Measurements from ENCODE around the gene DNAJA3. TPM values are rescaled to one million over a fixed set of nuclear protein-coding genes. Genes with fewer than 3 reads are reported as not detected.
A peak's percentile ranks its signal among the peaks of the same experiment; 100 is the strongest.

DNAJA3 gene
- total and polyA plus RNA-seq, 12 donors: 29.0 to 76.7 (median 71.4) TPM

- H3K9me3 ChIP-seq: no peaks in the 10 kb centered on the region
- no peak for TF ChIP-seq CTCF (IDR thresholded peaks at IDR 0.05)
- 16 to 27% methylated on average over 3 of the region's 3 CpGs for WGBS, 2 donors
- H3K27ac ChIP-seq: peak overlapping the region; percentile 46 to 83 (median 72)
- intact Hi-C loops (cut with DNase I): loop anchor here in 1 of 10 donors (10.0 kb wide), 1 partner anchor 455 kb away; the partner anchor contains the start of gene SEC14L5
- peaks cover 6 to 76% (median 48%) of the 10 kb centered on the region in 9 donors for H3K4me1 ChIP-seq
- H3K36me3 ChIP-seq: peaks cover 0 to 33% (median 3%) of the 10 kb centered on the region in 9 donors
- H3K4me3 ChIP-seq: peak overlapping the region in 3 of 10 donors; percentile 14 to 17 (median 17)
- ATAC-seq (peak; percentile 79 to 89 (median 84)), DNase-seq (no peak)
- H3K27me3 ChIP-seq: no peaks in the 10 kb centered on the region
Measured at GRCh38 chr16:4500272-4500671, 74.6 kb downstream of the DNAJA3 start.

- 16 to 26% methylated on average over 5 of the region's 5 CpGs for WGBS, 2 donors
- no peak for DNase-seq
- ATAC-seq: peak in 7 of 8 donors; percentile 13 to 72 (median 53)
- Histone ChIP-seq H3K27ac (peak overlapping the region; percentile 46 to 83 (median 72)), H3K4me1 (peaks cover 6 to 76% (median 48%) of the 10 kb centered on the region in 9 donors), H3K36me3 (peaks cover 0 to 40% (median 3%) of the 10 kb centered on the region in 9 donors), H3K27me3 (no peaks in the 10 kb centered on the region), H3K4me3 (peak overlapping the region in 3 of 10 donors; percentile 14 to 17 (median 17)), H3K9me3 (no peaks in the 10 kb centered on the region)
- TF ChIP-seq CTCF (IDR thresholded peaks at IDR 0.05): no peak
- intact Hi-C loops (cut with DNase I): loop anchor here in 1 of 10 donors (10.0 kb wide), 1 partner anchor 454 kb away; the partner anchor contains the start of gene SEC14L5
Measured at GRCh38 chr16:4501071-4501478, 75.4 kb downstream of the DNAJA3 start.

- 81 to 82% methylated on average over 13 of the region's 13 CpGs for WGBS, 2 donors
- no peaks in the 10 kb centered on the region for H3K9me3 ChIP-seq
- intact Hi-C loops (cut with DNase I): loop anchor here in 7 of 10 donors (1.0 to 10.0 kb wide), 5 partner anchors 42 to 449 kb away; partner anchors contain the start of gene SEC14L5 (in 1 of the 7)
- DNase-seq (no peak), ATAC-seq (peak in 1 of 8 donors; percentile 15)
- H3K4me3 ChIP-seq: peak overlapping the region in 1 of 10 donors; percentile 16
- H3K27ac ChIP-seq: peak overlapping the region in 4 of 10 donors; percentile 3 to 93 (median 27)
- peaks cover 5 to 56% (median 26%) of the 10 kb centered on the region in 9 donors for H3K36me3 ChIP-seq
- no peak for TF ChIP-seq CTCF (IDR thresholded peaks at IDR 0.05)
- peaks cover 3 to 64% (median 40%) of the 10 kb centered on the region in 9 donors for H3K4me1 ChIP-seq
- H3K27me3 ChIP-seq: no peaks in the 10 kb centered on the region
Measured at GRCh38 chr16:4505356-4506147, 79.9 kb downstream of the DNAJA3 start.

Other genes starting within 250 kb of the DNAJA3 start
- gene SRL, start 183.8 kb upstream of the DNAJA3 start, total RNA-seq: 100 to 1,000 TPM; 443 to 587 (median 486) TPM
- gene SRL, start 183.8 kb upstream of the DNAJA3 start, polyA plus RNA-seq: 100 to 1,000 TPM; 161 to 224 TPM
- gene TFAP4, start 152.8 kb upstream of the DNAJA3 start, total RNA-seq: 1 to 10 TPM; 1.8 to 6.6 (median 3.1) TPM
- gene TFAP4, start 152.8 kb upstream of the DNAJA3 start, polyA plus RNA-seq: 1 to 10 TPM; 2.0 to 4.6 TPM
- 10 to 100 TPM in 8 of 10 donors, 1 to 10 TPM in 2; 9.0 to 16.9 (median 14.9) TPM for gene GLIS2, start 109.8 kb upstream of the DNAJA3 start, total RNA-seq
- gene GLIS2, start 109.8 kb upstream of the DNAJA3 start, polyA plus RNA-seq: 10 to 100 TPM in 1 of 2 donors, 1 to 10 TPM in 1; 6.9 to 13.1 TPM
- gene PAM16, start 74.5 kb upstream of the DNAJA3 start, total RNA-seq: 10 to 100 TPM; 44.2 to 75.0 (median 55.6) TPM
- gene PAM16, start 74.5 kb upstream of the DNAJA3 start, polyA plus RNA-seq: 100 to 1,000 TPM; 136 to 288 TPM
- 10 to 100 TPM in 1 of 10 donors, 1 to 10 TPM in 9; 3.1 to 14.7 (median 5.8) TPM for gene VASN, start 54.0 kb upstream of the DNAJA3 start, total RNA-seq
- 10 to 100 TPM in 1 of 2 donors, 1 to 10 TPM in 1; 7.7 to 27.9 TPM for gene VASN, start 54.0 kb upstream of the DNAJA3 start, polyA plus RNA-seq
- 10 to 100 TPM in 5 of 10 donors, 1 to 10 TPM in 5; 6.5 to 21.8 (median 10.1) TPM for gene CORO7, start 9.3 kb upstream of the DNAJA3 start, total RNA-seq
- gene CORO7, start 9.3 kb upstream of the DNAJA3 start, polyA plus RNA-seq: 10 to 100 TPM; 11.9 to 17.0 TPM
- 10 to 100 TPM in 9 of 10 donors, 1 to 10 TPM in 1; 9.5 to 36.1 (median 27.4) TPM for gene NMRAL1, start 48.8 kb downstream of the DNAJA3 start, total RNA-seq
- 10 to 100 TPM; 30.7 to 46.5 TPM for gene NMRAL1, start 48.8 kb downstream of the DNAJA3 start, polyA plus RNA-seq
- 100 to 1,000 TPM in 3 of 10 donors, 10 to 100 TPM in 7; 58.4 to 207 (median 84.8) TPM for gene HMOX2, start 50.5 kb downstream of the DNAJA3 start, total RNA-seq
- 100 to 1,000 TPM in 1 of 2 donors, 10 to 100 TPM in 1; 74.3 to 251 TPM for gene HMOX2, start 50.5 kb downstream of the DNAJA3 start, polyA plus RNA-seq
- gene CDIP1, start 112.9 kb downstream of the DNAJA3 start, total RNA-seq: 10 to 100 TPM; 38.0 to 59.5 (median 47.0) TPM
- 10 to 100 TPM; 28.2 to 37.5 TPM for gene CDIP1, start 112.9 kb downstream of the DNAJA3 start, polyA plus RNA-seq
- gene C16orf96, start 130.5 kb downstream of the DNAJA3 start, total RNA-seq: under 1 TPM; 0.06 to 0.21 (median 0.09) TPM
- under 1 TPM in 1 of 2 donors, not detected in 1; 0.01 TPM for gene C16orf96, start 130.5 kb downstream of the DNAJA3 start, polyA plus RNA-seq
- 10 to 100 TPM; 14.7 to 34.4 (median 20.4) TPM for gene UBALD1, start 189.0 kb downstream of the DNAJA3 start, total RNA-seq
- 10 to 100 TPM; 19.4 to 39.4 TPM for gene UBALD1, start 189.0 kb downstream of the DNAJA3 start, polyA plus RNA-seq
- gene MGRN1, start 199.0 kb downstream of the DNAJA3 start, total RNA-seq: 10 to 100 TPM; 32.2 to 73.5 (median 42.9) TPM
- gene MGRN1, start 199.0 kb downstream of the DNAJA3 start, polyA plus RNA-seq: 10 to 100 TPM; 19.2 to 20.3 TPM

Measured in heart right ventricle (tissue), 16 donors.